Measurements from ENCODE around the gene RANBP3.
"Not testable (repeated sequence)": the region's sequence is repeated elsewhere in the genome, so short reads cannot be mapped to it uniquely, and the experiment has no call there.

Gene RANBP3

GRCh38 chr19:6007866-6008265, 29.9 kb upstream of the RANBP3 start:
- no peak for DNase-seq (ENCODE audit: low read depth in 2 of 2)

GRCh38 chr19:6006896-6007295, 29.0 kb upstream of the RANBP3 start:
- no peak for DNase-seq (ENCODE audit: low read depth in 2 of 2)

- not testable (repeated sequence) for DNase-seq (ENCODE audit: low read depth in 2 of 2)
These were observed 28.1 kb upstream of the RANBP3 start for GRCh38 chr19:6006070-6006446.

- no peak for DNase-seq (ENCODE audit: low read depth in 2 of 2)
These were observed 27.6 kb upstream of the RANBP3 start for GRCh38 chr19:6005321-6006069.

- no peak for DNase-seq (ENCODE audit: low read depth in 2 of 2)
These were observed 26.0 kb upstream of the RANBP3 start for GRCh38 chr19:6003976-6004375.

DNA sequence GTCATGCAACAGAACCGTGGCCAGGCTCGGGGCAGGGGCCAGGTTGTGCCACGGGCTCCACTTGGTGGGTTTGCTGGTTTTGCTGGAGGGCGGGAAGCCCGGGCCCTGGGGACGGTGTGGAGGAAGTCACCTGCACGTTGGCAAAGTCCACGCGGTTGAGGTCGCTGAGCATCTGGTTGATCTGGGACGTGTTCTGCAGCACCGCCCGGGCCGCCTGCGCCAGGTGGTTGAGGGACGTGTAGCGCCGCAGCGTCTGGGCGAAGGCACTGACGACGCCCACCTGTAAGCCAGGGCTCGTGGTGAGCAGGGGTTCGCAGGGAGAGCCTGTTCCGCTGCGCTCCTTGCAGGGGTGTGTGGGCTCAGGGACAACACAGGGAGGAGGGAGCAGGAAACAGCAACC, 24.7 kb upstream of the RANBP3 start:
- DNase-seq (ENCODE audit: low read depth in 2 of 2): no peak

DNA sequence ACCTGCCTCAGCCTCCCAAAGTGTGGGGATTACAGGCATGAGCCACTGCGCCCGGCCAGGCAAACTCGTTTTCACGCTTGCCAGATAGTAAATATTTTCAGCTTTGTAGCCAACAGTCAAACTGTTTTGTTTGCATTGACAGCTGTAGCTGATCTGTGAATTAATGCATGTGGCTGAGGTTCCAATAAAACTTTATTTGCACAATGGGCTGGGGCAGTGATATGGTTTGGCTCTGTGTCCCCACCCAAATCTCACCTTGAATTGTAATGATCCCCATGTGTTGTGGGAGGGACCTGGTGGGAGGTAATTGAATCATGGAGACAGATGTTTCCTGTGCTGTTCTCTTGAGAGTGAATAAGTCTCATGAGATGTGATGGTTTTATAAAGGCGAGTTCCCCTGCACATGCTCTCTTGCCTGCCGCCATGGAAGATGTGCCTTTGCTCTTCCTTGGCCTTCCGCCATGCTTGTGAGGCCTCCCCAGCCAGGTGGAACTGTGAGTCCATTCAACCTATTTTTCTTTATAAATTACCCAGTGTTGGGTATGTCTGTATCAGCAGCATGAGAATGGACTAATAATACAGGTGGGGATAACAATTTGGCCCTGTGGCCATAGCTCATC, 22.4 kb upstream of the RANBP3 start:
- DNase-seq (ENCODE audit: low read depth in 2 of 2): no peak

DNA sequence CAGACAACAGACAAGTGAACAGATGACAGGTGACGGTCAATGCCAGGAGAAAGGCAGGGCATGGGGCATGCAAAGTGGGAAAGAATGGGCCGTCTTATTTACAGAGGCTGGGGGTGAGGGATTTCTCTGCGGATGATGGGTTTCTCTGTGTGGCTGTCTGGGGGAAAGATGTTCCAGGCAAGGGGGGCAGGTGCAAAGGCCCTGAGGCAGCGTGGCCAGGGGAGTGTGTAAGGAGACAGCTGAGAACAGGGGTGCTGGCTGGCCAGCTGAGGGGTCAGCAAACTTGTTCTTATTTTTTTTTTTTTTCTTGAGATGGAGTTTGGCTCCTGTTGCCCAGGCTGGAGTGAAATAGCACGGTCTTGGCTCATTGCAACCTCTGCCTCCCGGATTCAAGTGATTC, 21.8 kb upstream of the RANBP3 start:
- DNase-seq (ENCODE audit: low read depth in 2 of 2): no peak

DNA sequence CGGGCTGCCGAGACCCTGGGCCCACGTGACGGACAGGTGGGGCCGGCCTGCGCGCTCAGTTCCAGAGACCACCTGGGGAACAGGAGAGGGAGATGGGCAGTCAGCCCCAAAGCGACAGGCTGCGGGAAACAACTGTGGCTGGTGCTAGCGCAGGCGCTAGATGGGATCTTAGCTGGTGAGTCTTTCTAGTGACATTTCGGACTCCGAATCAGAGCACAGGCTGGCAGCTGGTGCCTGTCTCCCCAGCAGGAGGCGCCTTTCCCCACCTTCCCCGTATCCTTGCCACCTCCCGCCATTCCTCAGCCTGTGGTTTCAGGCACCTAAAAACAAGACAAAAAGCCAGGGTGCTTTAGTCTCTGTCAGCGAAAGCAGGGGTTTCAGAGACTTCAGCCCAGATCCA, 19.4 kb upstream of the RANBP3 start:
- no peak for DNase-seq (ENCODE audit: low read depth in 2 of 2)

DNA sequence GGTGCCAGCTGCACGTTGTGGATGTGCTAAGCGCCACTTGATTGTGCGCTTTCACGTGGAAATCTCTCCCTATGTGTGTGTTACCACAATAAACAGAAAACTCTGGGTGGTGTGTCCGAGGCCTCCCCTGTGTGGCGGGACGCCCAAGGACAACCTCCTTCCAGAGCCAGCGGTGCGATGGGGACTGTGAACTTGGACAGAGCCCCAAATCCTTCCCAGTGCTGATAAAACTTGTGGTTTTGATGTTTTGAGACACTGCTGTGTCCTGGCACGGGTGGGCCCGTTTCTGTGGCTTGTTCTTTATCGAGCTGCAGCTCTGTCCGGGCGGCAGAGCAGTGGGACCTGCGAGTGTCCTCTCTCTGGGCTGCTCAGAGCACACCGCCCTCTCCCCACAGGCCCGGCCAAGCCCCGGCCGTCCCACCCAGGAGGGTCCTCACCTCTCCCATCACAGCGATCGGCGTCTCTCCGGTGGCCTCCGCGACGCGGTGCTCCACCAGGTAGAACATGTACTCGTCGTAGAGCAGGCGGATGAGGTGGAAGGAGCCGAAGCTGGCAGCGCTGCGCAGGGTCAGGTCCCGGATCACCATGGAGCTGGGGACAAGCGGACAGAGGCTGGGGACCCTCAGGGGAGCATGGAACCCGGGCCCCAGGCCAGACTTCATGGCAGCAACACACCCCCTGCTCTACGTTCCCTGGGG, 18.8 kb upstream of the RANBP3 start:
- no peak for DNase-seq (ENCODE audit: low read depth in 2 of 2)

DNA sequence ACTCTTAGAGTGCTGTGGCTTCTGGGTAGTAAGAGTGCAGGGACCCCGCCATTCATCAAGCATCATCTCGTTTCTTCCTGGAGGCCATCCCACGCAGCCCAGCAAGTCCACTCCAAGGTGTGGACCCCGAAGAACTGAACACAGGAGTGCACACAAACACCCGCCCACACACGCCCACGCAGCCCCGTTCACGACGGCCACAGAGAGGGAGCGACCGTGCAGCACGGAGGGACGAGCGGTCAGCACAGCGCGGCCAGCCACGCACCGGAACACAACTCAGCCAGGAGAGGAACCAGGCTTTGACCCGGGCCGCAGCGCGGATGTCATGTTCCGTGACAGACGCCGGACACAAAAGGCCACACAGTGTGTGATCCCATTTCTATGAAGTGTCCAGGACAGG, 18.2 kb upstream of the RANBP3 start:
- no peak for DNase-seq (ENCODE audit: low read depth in 2 of 2)

GRCh38 chr19:5995606-5996005, 17.7 kb upstream of the RANBP3 start:
- no peak for DNase-seq (ENCODE audit: low read depth in 2 of 2)

DNA sequence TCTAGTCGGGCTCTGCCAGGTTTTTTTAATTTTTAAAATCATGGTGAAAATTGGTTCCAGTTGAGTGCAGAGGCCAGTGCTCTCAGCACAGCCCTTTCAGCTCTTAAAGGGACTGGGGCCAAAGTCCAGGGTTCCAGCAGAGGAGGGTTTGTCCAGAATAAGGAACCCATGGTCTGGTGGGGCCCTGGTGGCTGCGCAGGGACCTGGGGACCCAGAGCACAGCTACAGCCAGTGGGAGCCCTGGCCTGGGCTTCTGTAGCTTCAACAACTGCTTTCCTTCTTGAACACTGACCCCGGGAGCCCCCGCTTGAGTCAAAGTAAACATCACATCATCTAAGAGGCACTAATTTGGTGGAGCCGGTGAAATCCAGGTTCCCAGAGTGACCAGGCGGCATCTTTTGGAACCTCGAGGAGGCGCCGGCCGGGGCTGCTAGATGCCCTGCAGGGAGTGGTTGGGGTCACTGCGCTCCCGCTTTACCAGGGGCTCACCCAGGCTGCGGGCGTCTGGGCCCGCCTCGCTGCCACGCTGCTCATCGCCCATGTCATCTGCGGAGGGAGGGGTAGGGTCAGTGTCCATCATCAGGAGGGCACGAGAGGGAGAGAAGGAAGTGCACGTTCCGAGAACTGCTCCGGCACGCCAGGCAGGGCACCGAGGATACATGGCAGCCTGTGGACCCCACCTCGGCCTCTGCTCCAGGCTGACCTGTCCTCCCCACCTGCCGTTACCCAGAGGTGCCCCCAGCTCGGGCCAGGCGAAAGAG, 16.6 kb upstream of the RANBP3 start:
- DNase-seq (ENCODE audit: low read depth in 2 of 2): no peak

DNA sequence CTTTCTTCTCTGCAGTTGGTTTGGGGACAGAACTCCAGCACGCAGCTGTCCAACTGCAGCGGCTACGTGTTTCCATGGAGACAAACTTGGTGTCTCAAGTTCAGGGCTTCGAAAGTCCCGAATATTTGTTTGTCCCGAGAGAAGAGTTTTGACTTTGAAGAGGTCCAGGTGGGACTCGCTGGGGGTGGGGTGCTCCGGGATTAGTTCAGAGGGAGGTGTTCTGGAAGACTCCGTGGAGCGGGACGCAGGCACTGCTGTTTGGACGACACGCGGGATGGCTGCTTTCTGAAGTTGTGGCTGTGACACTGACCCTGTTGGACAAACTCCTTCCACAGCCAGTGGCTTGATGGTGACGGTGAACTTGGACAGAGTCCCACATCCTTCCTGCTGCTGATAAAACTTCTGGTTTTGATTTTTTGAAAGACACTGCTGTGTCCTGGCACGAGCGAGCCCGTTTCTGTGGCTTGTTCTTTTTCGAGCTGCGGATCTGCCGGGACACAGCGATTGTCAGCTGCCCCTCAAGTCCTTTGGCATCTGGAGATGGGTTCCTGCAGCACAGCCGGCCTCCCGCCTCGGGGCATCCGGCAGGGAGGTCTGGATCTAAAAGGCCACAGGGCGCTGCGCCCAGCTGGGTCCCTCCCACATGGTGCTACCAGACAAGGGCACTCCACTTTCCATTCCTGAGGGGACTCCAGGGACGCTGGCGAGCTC, 15.9 kb upstream of the RANBP3 start:
- no peak for DNase-seq (ENCODE audit: low read depth in 2 of 2)

GRCh38 chr19:5993201-5993600, 15.3 kb upstream of the RANBP3 start:
- no peak for DNase-seq (ENCODE audit: low read depth in 2 of 2)

DNA sequence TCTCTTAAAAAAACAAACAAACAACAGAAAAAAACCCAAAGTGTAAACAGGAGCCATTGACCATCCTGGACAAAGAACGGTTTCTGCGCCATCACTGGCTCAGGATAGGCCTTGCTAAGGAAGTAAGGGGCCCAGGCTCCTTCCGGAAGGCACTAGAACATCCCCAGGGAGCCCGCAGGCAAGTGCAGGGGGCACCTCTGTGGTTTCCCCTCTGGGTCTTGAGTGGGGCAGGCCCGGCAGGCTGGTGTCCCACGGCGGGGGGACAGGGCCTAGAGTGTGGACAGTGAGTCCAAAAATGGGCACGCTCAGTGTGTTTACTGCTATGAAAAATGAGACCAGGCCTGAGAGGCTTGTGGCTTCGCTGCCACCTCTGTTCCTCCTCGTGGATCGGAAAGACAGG, 14.8 kb upstream of the RANBP3 start:
- DNase-seq (ENCODE audit: low read depth in 2 of 2): no peak

DNA sequence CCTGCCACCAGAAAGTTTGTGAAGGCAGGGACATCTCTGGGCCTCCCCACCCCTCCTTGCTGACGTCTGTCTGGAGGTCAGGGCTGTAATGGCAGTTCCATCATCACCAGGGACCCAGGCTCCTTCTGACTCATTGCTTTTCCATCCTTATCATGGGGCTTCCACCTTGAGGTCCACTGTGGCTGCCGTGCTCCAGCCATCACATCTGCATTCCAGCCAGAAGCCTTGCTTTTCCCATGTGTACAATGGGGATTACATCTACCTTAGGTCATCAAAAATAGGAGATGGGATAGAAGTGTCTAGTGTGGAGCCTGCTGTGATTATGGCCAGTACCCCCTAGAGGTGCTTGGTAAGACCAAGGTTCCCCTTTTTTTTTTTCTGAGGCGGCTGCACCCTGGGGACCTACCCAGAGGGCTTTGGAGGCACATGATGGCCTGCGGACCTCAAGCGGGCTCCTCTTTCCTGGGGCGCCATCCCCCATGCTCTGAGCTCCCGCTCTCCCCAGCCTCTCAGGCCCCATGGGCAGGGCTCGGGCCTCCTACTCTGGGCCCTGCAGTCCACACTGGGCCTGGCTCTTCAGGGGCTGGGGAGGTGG, 13.4 kb upstream of the RANBP3 start:
- DNase-seq (ENCODE audit: low read depth in 2 of 2): no peak

GRCh38 chr19:5990289-5990797, 12.4 kb upstream of the RANBP3 start:
- DNase-seq (ENCODE audit: low read depth in 2 of 2): no peak

DNA sequence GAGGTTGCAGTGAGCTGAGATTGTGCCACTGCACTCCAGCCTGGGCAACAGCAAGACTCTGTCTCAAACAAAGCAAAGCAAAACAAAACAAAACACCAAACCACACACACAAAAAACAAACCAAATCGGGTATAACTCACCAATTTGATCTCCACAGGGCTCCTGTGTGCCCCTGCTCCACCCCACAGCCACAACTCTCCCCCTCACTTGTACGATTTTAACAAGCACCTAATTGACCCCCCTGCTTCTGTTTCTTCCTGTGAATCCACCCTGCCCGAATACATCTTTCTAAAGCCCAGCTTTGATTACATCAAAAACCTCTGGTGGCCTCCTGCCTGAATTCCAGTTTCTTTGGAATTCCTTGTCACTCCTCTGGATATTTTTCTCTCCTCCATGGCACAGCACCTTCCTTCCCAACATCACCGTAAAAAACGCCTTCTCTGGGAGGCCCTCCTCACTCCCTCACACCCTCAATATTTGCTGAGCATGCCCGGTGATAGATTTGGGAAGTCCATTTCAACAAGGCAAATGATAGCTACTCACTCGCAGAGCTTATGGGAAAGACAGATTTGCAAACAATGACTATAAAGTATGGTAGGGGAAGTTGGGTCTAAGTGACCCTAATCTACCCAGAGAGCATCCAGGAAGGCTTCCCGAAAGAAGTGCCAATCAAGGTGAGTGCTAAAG, 11.6 kb upstream of the RANBP3 start:
- DNase-seq (ENCODE audit: low read depth in 2 of 2): no peak

All from stimulated activated CD8-positive, alpha-beta memory T cell treated with anti-CD3 and anti-CD28 coated beads, Interleukin-2, amount 100 ng/mL, for 48 hours (primary cell).